ENCODE results near the gene ABCA13. TPM values are rescaled to one million over a fixed set of nuclear protein-coding genes. Genes with fewer than 3 reads are reported as not detected.

The ABCA13 gene
- total RNA-seq, 4 donors from 2014 or later: 0.38 to 9.8 (median 4.9) TPM

DNA sequence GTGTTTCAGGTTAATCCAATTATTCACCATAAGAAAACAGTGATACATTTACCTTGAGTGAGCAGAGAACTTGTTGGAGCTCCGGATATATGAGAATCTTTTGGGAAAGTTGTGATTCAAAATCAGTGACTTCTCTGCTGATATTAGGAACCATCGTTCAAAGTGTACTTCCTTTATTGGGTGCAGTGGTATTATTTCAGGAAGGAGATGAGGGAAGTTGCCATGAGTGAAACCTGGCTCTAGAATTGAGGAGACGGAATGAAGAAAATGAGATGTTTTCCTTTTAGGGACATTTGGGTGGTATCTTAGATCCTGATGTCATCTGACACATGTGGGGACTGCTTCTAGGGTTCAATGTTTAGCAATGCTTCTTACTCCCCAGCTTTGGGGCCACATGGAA is 343.9 kb downstream of the ABCA13 start:
- no peaks in the 10 kb centered on the region for H3K36me3 ChIP-seq
- no peak for TF ChIP-seq POLR2A (IDR thresholded peaks at IDR 0.05)
- TF ChIP-seq CTCF (IDR thresholded peaks at IDR 0.05): no peak
- WGBS, 2 donors: 67 to 89% methylated on average over 3 of the region's 3 CpGs

DNA sequence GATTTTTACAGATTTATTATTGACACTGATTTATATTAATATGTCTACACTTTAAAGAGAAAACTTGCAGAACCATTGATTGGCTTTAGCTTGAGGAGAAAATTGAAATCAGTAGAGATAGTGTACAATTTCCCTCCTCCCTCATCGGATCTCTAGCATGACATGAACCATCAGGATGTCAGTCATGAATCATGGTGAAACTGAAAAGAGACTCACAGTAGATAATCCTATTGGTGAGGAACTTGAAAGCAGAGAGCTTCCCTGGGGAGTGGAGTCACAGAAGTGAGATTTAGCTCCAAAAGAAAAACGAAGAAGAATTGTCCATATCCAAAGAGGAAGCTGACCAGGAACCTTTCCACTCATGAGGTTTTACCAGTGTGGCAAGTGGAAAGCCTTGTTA is 346.8 kb downstream of the ABCA13 start:
- Histone ChIP-seq H3K9me3 (no peaks in the 10 kb centered on the region), H3K27me3 (no peaks in the 10 kb centered on the region), H3K4me1 (no peaks in the 10 kb centered on the region), H3K36me3 (no peaks in the 10 kb centered on the region), H3K4me3 (no peak overlapping the region), H3K27ac (no peak overlapping the region)
- DNase-seq: no peak
- intact Hi-C loops (cut with DNase I): no loop called here
- 35 to 52% methylated on average over 2 of the region's 2 CpGs for WGBS, 2 donors
- no peak for TF ChIP-seq CTCF (IDR thresholded peaks at IDR 0.05)
- no peak for TF ChIP-seq POLR2A (IDR thresholded peaks at IDR 0.05)

More for the DNA sequence above, 343.9 kb downstream of the ABCA13 start:
- no peak overlapping the region for H3K4me3 ChIP-seq
- no peak for DNase-seq
- no peaks in the 10 kb centered on the region for H3K27me3 ChIP-seq
- no peaks in the 10 kb centered on the region for H3K9me3 ChIP-seq
- peaks cover 0 to 5% (median 4%) of the 10 kb centered on the region in 3 donors for H3K4me1 ChIP-seq
- no peak overlapping the region for H3K27ac ChIP-seq
- intact Hi-C loops (cut with DNase I): no loop called here

DNA sequence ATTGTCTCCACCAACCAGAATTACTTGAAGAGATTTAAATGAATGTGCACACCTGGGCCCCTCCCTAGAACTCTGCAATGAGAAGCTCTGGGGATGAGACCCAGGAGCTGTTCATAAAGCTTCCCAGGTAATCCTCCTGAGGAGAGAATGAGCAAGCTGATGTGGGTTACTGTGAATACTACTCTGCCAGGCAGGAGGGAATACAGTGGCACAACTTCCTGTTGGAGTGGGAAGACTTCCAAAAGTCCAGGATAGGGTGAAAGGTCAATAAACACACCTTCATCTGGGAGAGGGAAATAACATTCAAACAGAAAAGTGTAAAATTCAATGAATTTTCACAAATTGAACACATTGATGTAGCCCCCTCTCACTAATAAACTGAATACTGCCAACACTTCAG is 351.4 kb downstream of the ABCA13 start:
- intact Hi-C loops (cut with DNase I): no loop called here
- Histone ChIP-seq H3K9me3 (no peaks in the 10 kb centered on the region), H3K27ac (no peak overlapping the region), H3K4me3 (no peak overlapping the region), H3K36me3 (no peaks in the 10 kb centered on the region), H3K4me1 (no peaks in the 10 kb centered on the region), H3K27me3 (no peaks in the 10 kb centered on the region)
- DNase-seq: no peak
- no peak for TF ChIP-seq CTCF (IDR thresholded peaks at IDR 0.05)
- TF ChIP-seq POLR2A (IDR thresholded peaks at IDR 0.05): no peak

GRCh38 chr7:48525736-48526732 is 354.8 kb downstream of the ABCA13 start:
- H3K36me3 ChIP-seq: no peaks in the 10 kb centered on the region
- H3K27me3 ChIP-seq: no peaks in the 10 kb centered on the region
- no peak for DNase-seq
- H3K9me3 ChIP-seq: no peaks in the 10 kb centered on the region
- no peak overlapping the region for H3K27ac ChIP-seq
- WGBS, 2 donors: 61 to 64% methylated on average over 3 of the region's 3 CpGs
- no peak for TF ChIP-seq POLR2A (IDR thresholded peaks at IDR 0.05)
- no peak for TF ChIP-seq CTCF (IDR thresholded peaks at IDR 0.05)
- no peak overlapping the region for H3K4me3 ChIP-seq
- intact Hi-C loops (cut with DNase I): no loop called here
- H3K4me1 ChIP-seq: no peaks in the 10 kb centered on the region

- no peak overlapping the region for H3K27ac ChIP-seq
- DNase-seq: no peak
- no peaks in the 10 kb centered on the region for H3K4me1 ChIP-seq
- no peaks in the 10 kb centered on the region for H3K36me3 ChIP-seq
- WGBS, 2 donors: 55 to 92% methylated on average over 1 of the region's 1 CpG
- no peaks in the 10 kb centered on the region for H3K9me3 ChIP-seq
- no peaks in the 10 kb centered on the region for H3K27me3 ChIP-seq
- intact Hi-C loops (cut with DNase I): no loop called here
- TF ChIP-seq CTCF (IDR thresholded peaks at IDR 0.05) (no peak), POLR2A (IDR thresholded peaks at IDR 0.05) (no peak)
- H3K4me3 ChIP-seq: no peak overlapping the region
Measured at GRCh38 chr7:48528646-48529045, 357.4 kb downstream of the ABCA13 start.
